Panc1 (cell line): Measurements from ENCODE around the gene KRTAP20-4.

Experiments used
- CTCF ChIP-seq: fragments of 450-650 bp; IDR thresholded peaks from 2 replicates; pipeline ENCODE4 v1.5.1; 2017; ENCODE audit warnings: mild to moderate bottlenecking
- POLR2AphosphoS5 ChIP-seq: IDR thresholded peaks from 2 replicates; pipeline ENCODE4 v1.6.1; 2012; ENCODE audit warnings: mild to moderate bottlenecking, low read depth, low read length, moderate library complexity
- REST ChIP-seq, 2 experiments: IDR thresholded peaks; 2 replicates each; pipeline ENCODE4 v1.6.1; 2011 to 2012; ENCODE audit warnings: low read depth in 2 of 2, control low read depth in 1 of 2, low read length in 1 of 2, mild to moderate bottlenecking in 1 of 2, moderate library complexity in 1 of 2; ENCODE audit not compliant: insufficient read depth in 1 of 2
- SIN3A ChIP-seq: IDR thresholded peaks from 2 replicates; pipeline ENCODE4 v1.6.1; 2012; ENCODE audit warnings: low read depth, mild to moderate bottlenecking, low read length, moderate library complexity, borderline replicate concordance; ENCODE audit not compliant: insufficient read depth
- TCF7L2 ChIP-seq: IDR thresholded peaks from 2 replicates; pipeline ENCODE4 v1.6.1; 2011; ENCODE audit warnings: mild to moderate bottlenecking, low read depth, low read length, inconsistent platforms

DNA sequence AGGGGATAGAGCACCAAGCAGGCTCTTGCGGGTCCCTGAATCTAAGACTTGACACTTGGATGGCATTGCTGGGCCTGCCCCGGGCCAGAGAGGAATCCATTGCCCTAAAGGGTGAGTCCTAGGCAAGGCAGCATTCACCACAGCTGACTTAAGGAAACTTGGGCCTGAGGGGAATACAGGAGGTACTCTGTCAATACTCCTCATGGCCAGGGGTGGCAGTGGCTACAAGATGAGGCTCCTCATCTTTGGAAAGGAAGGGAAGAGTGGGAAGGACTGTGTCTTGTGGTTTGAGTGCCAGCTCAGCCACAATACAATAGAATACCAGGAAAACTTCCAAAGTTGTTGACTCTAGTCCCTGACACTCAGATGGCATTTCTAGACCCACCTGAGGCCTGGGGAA, 14.5 kb upstream of the KRTAP20-4 start:
- TF ChIP-seq CTCF (no peak), REST (IDR thresholded peaks at IDR 0.05; ENCODE audit: insufficient read depth in 1 of 2, low read depth in 2 of 2, low read length in 1 of 2) (no peak), POLR2AphosphoS5 (no peak), TCF7L2 (no peak), SIN3A (no peak)
